Astrocyte (in vitro differentiated cells and primary cell): ENCODE measurements around the gene SMOC2. TPM values are rescaled to one million over a fixed set of nuclear protein-coding genes. Genes with fewer than 3 reads are reported as not detected.

Experiments
- DNase-seq: peaks from one replicate; pipeline ENCODE4 v3.0.0-alpha.2; 2010; ENCODE audit warnings: low read depth
- FAIRE-seq: peaks from 2 replicates; lab custom pipeline; 2011; peaks lifted over from hg19 to GRCh38; lab: Jason Lieb, UNC
- H2AFZ ChIP-seq: 2 replicates; pipeline ENCODE4 v1.6.0; 2012; ENCODE audit warnings: low read depth, low read length, inconsistent platforms
- H3K27ac ChIP-seq: 2 replicates; pipeline ENCODE4 v1.5.1; 2011; ENCODE audit warnings: low read depth, low read length, inconsistent platforms
- H3K27me3 ChIP-seq: 2 replicates; pipeline ENCODE4 v1.6.0; 2011; ENCODE audit warnings: low read length, inconsistent platforms; ENCODE audit not compliant: insufficient read depth
- H3K36me3 ChIP-seq: 2 replicates; pipeline ENCODE4 v1.5.1; 2011; ENCODE audit warnings: low read length, inconsistent platforms; ENCODE audit not compliant: insufficient read depth
- H3K4me1 ChIP-seq: 2 replicates; pipeline ENCODE4 v1.5.1; 2011; ENCODE audit warnings: low read length, inconsistent platforms; ENCODE audit not compliant: insufficient read depth
- H3K4me2 ChIP-seq: 2 replicates; pipeline ENCODE4 v1.6.0; 2012; ENCODE audit warnings: low read length, inconsistent platforms
- H3K4me3 ChIP-seq: 2 replicates; pipeline ENCODE4 v1.5.1; 2011; ENCODE audit warnings: low read depth, mild to moderate bottlenecking, low read length, inconsistent platforms; ENCODE audit not compliant: insufficient read depth
- H3K79me2 ChIP-seq: 2 replicates; pipeline ENCODE4 v1.6.0; 2012; ENCODE audit warnings: mild to moderate bottlenecking, low read length, inconsistent platforms; ENCODE audit not compliant: insufficient read depth
- H3K9ac ChIP-seq: 2 replicates; pipeline ENCODE4 v1.6.0; 2012; ENCODE audit warnings: mild to moderate bottlenecking, low read length, inconsistent platforms
- H3K9me3 ChIP-seq: 2 replicates; pipeline ENCODE4 v1.5.1; 2012; ENCODE audit warnings: low read depth, mild to moderate bottlenecking, low read length, inconsistent platforms; ENCODE audit not compliant: insufficient read depth
- H4K20me1 ChIP-seq: 2 replicates; pipeline ENCODE4 v1.6.0; 2012; ENCODE audit warnings: low read length, inconsistent platforms; ENCODE audit not compliant: insufficient read depth
- H3K27ac Mint-ChIP-seq: one replicate; pipeline ENCODE4 v1.8.0; 2021; ENCODE audit warnings: mild to moderate bottlenecking, mixed read lengths; ENCODE audit not compliant: unreplicated experiment
- H3K27me3 Mint-ChIP-seq: one replicate; pipeline ENCODE4 v1.8.0; 2021; ENCODE audit warnings: low read depth, mixed read lengths; ENCODE audit not compliant: unreplicated experiment
- H3K36me3 Mint-ChIP-seq: one replicate; pipeline ENCODE4 v1.8.0; 2021; ENCODE audit warnings: low read depth, mixed read lengths; ENCODE audit not compliant: unreplicated experiment
- H3K4me1 Mint-ChIP-seq: one replicate; pipeline ENCODE4 v1.8.0; 2021; ENCODE audit warnings: low read depth, mixed read lengths; ENCODE audit not compliant: unreplicated experiment
- H3K4me3 Mint-ChIP-seq: one replicate; pipeline ENCODE4 v1.8.0; 2021; ENCODE audit warnings: mild to moderate bottlenecking, moderate library complexity, mixed read lengths; ENCODE audit not compliant: unreplicated experiment
- H3K9me3 Mint-ChIP-seq: one replicate; pipeline ENCODE4 v1.8.0; 2021; ENCODE audit warnings: mild to moderate bottlenecking, mixed read lengths; ENCODE audit not compliant: unreplicated experiment
- EZH2 ChIP-seq: IDR thresholded peaks from 2 replicates; pipeline ENCODE4 v1.6.1; 2012; ENCODE audit warnings: mild to moderate bottlenecking, low read length, inconsistent platforms; ENCODE audit not compliant: insufficient read depth
- total RNA-seq: library from RNA; stranded (reverse); gene quantifications from 2 replicates; pipeline ENCODE4 v1.2.1, GENCODE V29; 2021
- TF ChIP-seq, protein P1 (sequence below): IDR thresholded peaks from 2 replicates; pipeline ENCODE4 v1.5.1; 2011; ENCODE audit warnings: low read depth, mild to moderate bottlenecking, inconsistent platforms, low read length, moderate library complexity; ENCODE audit not compliant: insufficient read depth

The SMOC2 gene
- total RNA-seq, 1 donor from 2014 or later: 0.93 TPM

DNA sequence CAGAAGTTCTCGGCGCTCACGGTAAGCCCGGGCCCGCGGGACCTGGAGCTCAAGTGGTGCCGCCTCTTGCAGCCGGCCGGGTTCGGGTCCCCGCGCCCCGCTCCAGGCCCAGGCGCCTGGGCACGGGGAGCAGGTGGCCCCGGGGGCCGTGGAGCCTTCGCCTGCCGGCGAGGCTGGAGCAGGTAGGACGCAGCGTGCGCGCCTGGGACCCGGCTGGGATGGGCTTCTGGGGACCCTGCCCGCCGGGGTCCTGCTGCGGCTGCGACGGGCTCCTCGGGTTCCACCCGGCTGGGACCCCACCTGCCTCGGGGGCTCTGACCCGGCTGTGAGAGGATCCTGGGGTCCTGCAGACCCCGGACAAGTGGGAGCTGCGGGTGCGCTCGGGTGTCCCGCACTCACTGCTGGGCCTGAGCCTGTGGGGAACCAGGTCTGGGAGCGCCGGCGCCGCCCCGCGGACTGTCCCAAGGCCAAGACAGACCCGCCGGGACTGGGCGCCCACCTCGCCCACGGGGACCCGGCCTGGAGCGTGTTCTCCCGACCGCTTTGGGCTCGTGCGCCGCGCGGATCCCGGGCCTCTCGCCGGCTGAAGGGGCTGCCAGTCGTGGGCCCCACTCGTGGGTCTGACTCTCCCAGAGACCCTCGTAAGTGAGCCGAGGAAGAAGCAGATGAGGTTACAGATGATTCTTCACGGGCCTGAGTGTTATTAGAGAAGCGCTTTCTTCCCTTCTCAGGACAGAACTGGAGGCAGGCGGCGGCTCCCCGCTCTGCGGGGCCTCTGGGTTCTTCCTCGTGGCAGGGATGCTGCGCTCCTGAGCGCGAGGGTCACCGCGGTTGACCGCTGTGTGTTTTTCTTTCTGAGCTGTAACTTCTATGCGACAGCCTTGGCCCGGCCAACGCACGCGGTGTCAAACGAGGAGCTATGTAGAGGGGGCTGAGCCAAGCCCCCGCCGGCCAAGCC lies 729 bp downstream of the SMOC2 start:
- Histone ChIP-seq H3K4me2 (no peak overlapping the region), H3K4me3 (no peak overlapping the region), H3K9me3 (no peaks in the 10 kb centered on the region), H3K9ac (no peak overlapping the region), H3K27me3 (peaks cover 26% of the 10 kb centered on the region), H3K4me1 (no peaks in the 10 kb centered on the region), H2AFZ (no peak overlapping the region), H4K20me1 (no peaks in the 10 kb centered on the region), H3K36me3 (no peaks in the 10 kb centered on the region), H3K79me2 (no peaks in the 10 kb centered on the region), H3K27ac (no peak overlapping the region)
- no peaks in the 10 kb centered on the region for H3K36me3 Mint-ChIP-seq
- H3K27me3 Mint-ChIP-seq: peaks cover 51% of the 10 kb centered on the region
- no peak overlapping the region for H3K27ac Mint-ChIP-seq
- peak overlapping the region; percentile 64 for H3K4me3 Mint-ChIP-seq
- TF ChIP-seq, protein P1, sequence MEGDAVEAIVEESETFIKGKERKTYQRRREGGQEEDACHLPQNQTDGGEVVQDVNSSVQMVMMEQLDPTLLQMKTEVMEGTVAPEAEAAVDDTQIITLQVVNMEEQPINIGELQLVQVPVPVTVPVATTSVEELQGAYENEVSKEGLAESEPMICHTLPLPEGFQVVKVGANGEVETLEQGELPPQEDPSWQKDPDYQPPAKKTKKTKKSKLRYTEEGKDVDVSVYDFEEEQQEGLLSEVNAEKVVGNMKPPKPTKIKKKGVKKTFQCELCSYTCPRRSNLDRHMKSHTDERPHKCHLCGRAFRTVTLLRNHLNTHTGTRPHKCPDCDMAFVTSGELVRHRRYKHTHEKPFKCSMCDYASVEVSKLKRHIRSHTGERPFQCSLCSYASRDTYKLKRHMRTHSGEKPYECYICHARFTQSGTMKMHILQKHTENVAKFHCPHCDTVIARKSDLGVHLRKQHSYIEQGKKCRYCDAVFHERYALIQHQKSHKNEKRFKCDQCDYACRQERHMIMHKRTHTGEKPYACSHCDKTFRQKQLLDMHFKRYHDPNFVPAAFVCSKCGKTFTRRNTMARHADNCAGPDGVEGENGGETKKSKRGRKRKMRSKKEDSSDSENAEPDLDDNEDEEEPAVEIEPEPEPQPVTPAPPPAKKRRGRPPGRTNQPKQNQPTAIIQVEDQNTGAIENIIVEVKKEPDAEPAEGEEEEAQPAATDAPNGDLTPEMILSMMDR: no peak
- peak; percentile 71 for TF ChIP-seq EZH2
- peaks cover 12% of the 10 kb centered on the region for H3K4me1 Mint-ChIP-seq
- DNase-seq (no peak), FAIRE-seq (no peak)
- no peaks in the 10 kb centered on the region for H3K9me3 Mint-ChIP-seq

DNA sequence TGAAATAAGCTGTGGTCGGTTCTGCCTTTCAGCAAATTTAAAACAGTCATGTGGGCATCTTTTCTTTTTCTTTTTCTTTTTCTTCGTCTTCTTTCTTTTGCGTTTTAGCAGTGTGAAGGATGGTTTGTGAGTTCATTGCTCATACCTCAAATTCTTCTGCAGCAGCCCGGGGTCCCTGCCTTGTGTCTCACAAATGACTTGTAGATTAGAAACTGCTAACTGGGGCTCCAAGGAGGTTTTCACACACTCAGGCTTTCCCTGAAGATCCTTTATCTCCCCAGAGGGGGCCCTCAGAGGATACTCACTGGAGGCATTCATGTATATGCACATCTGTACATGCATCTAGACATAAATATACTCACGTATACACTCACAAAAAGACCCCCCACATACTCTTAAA lies 1.7 kb downstream of the SMOC2 start:
- no peaks in the 10 kb centered on the region for H3K36me3 ChIP-seq
- H3K27ac ChIP-seq: no peak overlapping the region
- no peak overlapping the region for H3K9ac ChIP-seq
- H3K27me3 Mint-ChIP-seq: peaks cover 57% of the 10 kb centered on the region
- H3K4me1 Mint-ChIP-seq: peaks cover 9% of the 10 kb centered on the region
- H3K4me3 Mint-ChIP-seq: peak overlapping the region; percentile 58
- H3K4me1 ChIP-seq: no peaks in the 10 kb centered on the region
- no peak overlapping the region for H2AFZ ChIP-seq
- H3K4me2 ChIP-seq: no peak overlapping the region
- H3K27me3 ChIP-seq: peaks cover 26% of the 10 kb centered on the region
- H4K20me1 ChIP-seq: no peaks in the 10 kb centered on the region
- no peaks in the 10 kb centered on the region for H3K9me3 ChIP-seq
- no peaks in the 10 kb centered on the region for H3K36me3 Mint-ChIP-seq
- no peak overlapping the region for H3K27ac Mint-ChIP-seq
- no peak overlapping the region for H3K4me3 ChIP-seq
- no peaks in the 10 kb centered on the region for H3K79me2 ChIP-seq
- H3K9me3 Mint-ChIP-seq: peaks cover 4% of the 10 kb centered on the region
- TF ChIP-seq, protein P1: no peak
- TF ChIP-seq EZH2: no peak
- FAIRE-seq: no peak
- no peak for DNase-seq

DNA sequence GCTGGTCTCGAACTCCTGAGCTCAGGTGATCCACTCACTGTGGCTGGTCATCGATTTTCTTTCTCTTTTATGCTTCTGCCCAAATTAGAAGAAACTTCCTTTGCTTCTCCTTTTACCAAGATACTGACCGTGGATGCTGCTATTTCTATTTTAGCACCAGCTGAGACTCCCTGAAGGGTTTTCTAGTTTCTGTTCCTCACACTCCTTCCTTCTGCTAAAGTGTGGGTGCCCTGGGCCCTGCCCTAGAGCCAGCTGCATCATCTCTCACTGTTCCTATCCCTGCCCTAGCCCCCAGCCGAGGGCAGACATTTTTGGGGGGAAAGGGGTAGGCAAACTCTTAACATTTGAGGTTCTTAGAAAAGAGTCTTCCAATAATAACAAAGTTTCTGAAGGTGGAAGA lies 6.3 kb downstream of the SMOC2 start:
- Histone ChIP-seq H3K79me2 (no peaks in the 10 kb centered on the region), H3K4me2 (no peak overlapping the region), H4K20me1 (no peaks in the 10 kb centered on the region), H3K4me1 (no peaks in the 10 kb centered on the region), H3K36me3 (no peaks in the 10 kb centered on the region), H3K9me3 (no peaks in the 10 kb centered on the region), H3K9ac (no peak overlapping the region), H2AFZ (no peak overlapping the region), H3K27ac (no peak overlapping the region), H3K27me3 (peaks cover 9% of the 10 kb centered on the region), H3K4me3 (no peak overlapping the region)
- DNase-seq (no peak), FAIRE-seq (no peak)
- peaks cover 4% of the 10 kb centered on the region for H3K4me1 Mint-ChIP-seq
- H3K4me3 Mint-ChIP-seq: no peak overlapping the region
- peaks cover 5% of the 10 kb centered on the region for H3K9me3 Mint-ChIP-seq
- no peak overlapping the region for H3K27ac Mint-ChIP-seq
- H3K27me3 Mint-ChIP-seq: peaks cover 60% of the 10 kb centered on the region
- TF ChIP-seq, protein P1: no peak
- TF ChIP-seq EZH2: no peak
- no peaks in the 10 kb centered on the region for H3K36me3 Mint-ChIP-seq
